ENCODE measurements around the gene PRR23A.

Gene PRR23A

DNA sequence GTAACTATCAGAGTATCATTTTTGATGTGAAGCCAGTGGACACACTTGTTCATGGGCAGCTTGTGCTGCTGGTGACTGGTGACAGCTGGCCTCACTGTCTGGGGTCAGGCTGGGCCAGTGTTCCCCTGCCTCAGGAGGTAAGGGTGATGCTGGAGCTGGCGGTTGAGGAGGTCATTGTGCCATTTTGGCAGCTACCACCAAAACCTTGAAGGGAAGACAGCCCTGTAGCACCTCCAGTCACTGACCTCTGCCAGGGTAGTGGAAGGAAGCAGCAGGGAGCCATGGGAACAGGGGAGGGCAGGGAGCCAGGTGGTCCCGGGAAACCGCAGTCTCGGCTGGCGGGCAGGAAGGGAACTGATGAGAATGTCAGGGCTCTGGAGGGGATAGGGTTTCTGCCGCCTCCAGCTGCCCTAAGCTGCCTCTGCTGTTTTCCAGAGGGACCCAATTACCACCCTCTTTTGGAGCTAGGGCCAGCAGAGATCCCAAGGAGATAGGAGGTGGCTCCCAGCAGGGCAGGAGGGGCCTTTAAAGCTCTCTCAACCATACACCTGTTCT, 34.2 kb downstream of the PRR23A start:
- DNase-seq = no peak

DNA sequence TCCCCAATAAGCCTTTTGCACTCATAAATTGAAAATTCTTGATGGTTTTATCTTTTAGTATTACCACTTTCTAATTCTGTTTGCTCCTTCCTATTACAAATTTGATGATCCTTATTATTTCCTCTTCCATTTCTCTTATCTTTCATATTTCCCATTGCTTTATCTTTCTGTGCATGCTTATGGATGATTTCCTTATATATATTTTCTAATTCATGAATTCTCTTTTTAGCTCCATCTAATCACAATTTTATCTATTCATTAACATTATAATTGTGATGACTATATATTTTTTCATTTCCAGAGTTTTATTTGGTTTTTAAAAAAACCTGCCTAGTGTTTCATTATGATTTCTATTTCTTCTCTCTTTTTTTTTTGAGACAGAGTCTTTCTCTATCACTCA, 41.1 kb downstream of the PRR23A start:
- DNase-seq = no peak

DNA sequence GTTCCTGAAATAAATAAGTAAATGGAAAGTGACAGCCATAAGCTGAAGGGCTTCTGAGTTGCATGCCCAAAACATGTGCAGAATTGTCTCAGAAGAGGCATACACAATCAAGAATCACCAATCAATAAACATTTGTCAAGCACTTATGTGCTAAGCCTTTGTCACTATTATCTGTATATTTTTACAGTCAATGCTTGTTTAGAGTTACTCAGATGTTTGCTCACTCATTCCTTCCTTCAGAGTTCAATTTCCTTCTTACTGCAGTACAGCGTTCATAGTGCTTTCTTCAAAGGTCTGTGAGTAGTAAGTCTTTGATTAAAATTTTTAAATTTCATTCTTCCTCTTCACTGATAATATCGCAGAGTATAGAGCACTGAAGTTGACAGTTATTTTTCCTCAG, 41.8 kb downstream of the PRR23A start:
- no peak for DNase-seq

DNA sequence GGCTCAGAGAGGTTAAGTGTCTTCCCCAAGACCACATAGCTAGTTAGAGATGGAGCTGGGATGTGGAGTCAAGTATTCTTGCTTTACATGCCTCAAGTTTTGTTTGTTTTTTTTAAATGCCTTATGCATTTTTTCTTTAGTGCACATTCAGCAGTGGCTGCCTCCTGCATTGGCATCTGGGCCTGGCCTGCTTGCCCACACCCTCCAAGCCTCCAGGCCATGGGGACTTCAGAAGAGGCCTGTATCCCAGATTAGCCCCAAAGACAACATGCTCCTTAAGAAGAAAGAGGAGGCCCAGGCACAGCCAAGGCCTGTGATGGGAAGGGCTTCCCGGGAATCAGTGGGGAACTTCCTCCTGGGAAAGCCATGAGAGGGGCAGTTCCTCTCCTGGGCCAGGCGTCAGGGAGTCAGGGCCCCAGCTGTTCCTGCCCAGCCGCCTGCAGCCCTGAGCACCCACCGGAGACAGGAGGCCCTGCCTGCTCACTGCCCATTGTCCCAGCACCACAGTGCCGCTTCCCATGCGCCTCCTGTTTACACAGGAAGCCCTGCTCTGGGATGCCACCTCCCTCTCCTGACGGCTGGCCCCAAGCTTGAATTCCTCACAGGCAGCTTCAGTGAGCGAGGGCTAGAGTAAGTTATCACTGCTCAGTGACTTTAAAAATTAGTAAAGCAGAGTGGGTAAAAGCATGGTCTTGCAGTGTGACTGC, 43.1 kb downstream of the PRR23A start:
- DNase-seq = no peak

DNA sequence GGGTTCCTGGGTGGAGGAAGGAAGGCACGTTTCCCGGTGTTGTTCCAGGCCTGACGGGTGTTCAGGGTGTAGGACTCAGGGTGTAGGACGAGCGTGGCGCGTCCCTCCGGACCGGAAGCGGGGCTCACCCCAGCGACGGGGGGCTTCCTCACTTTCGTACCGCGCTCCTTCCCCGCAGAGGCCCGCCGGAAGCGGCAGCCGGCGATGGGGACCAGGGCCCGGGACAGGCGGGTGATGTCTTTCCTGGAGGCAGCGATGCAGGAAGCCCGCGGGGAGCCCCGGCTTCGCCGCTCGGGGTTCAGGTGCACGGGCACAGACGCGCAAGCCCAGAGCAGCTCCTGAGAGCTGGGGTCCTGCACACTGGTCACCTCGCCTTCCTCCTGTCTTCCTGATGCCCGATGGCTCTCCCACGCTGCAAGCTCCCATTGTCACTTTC, 45.6 kb downstream of the PRR23A start:
- DNase-seq = no peak

Measured in SIG-M5 (cell line).